ENCODE results near the gene TSPAN9. TPM values are rescaled to one million over a fixed set of nuclear protein-coding genes. Genes with fewer than 3 reads are reported as not detected.
A peak's percentile ranks its signal among the peaks of the same experiment; 100 is the strongest.

Gene TSPAN9
- total RNA-seq, 1 donor from 2014 or later: 20.5 TPM

DNA sequence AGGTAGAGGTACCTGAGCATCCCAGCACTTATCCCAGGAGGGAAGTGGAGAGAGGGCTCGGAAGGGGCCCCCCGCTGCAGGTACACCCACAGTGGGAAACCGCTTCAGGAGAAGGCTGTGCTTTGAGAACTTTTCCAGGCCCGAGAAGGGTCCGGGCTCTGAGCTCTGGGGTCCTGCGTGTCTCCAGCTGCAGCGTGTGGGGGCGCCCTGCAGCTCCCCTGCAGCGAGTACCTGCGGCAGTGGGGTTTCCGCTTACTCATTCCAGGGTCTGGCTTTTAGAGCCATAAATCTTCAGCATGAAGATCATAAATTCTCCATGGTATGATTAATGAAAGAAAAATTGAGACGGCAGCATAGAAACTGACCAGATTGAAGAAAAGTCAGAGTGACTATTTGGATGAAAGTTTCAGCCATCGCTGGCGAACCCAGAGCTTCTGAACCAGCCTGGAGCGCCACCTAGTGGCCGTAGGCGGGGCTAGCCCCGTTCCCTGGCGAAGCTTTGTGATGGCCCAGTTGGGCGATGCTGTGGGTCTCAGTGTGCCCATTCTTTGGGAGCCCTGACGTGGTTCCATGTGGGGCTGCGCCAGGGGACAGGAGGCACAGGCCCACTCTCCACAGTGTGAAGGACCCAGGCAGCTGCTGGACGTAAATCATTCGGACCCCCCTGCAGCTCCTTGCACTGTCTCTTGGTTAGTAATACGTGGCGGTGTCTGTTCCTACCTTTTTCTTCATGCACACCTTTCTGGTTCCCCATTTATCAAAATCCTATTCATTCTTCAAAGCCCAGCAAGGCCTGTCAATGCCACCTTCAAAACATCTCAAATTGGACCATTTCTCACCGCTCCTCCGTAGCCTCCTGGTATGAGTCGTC, 198.2 kb downstream of the TSPAN9 start:
- no peak overlapping the region for H3K4me3 ChIP-seq (ENCODE audit: low read depth, low read length)
- no peak for DNase-seq (ENCODE audit: low read depth)
- TF ChIP-seq, protein P1, sequence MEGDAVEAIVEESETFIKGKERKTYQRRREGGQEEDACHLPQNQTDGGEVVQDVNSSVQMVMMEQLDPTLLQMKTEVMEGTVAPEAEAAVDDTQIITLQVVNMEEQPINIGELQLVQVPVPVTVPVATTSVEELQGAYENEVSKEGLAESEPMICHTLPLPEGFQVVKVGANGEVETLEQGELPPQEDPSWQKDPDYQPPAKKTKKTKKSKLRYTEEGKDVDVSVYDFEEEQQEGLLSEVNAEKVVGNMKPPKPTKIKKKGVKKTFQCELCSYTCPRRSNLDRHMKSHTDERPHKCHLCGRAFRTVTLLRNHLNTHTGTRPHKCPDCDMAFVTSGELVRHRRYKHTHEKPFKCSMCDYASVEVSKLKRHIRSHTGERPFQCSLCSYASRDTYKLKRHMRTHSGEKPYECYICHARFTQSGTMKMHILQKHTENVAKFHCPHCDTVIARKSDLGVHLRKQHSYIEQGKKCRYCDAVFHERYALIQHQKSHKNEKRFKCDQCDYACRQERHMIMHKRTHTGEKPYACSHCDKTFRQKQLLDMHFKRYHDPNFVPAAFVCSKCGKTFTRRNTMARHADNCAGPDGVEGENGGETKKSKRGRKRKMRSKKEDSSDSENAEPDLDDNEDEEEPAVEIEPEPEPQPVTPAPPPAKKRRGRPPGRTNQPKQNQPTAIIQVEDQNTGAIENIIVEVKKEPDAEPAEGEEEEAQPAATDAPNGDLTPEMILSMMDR (conservative IDR thresholded peaks at IDR 0.05; ENCODE audit: low read depth, low read length): peak; percentile 95

DNA sequence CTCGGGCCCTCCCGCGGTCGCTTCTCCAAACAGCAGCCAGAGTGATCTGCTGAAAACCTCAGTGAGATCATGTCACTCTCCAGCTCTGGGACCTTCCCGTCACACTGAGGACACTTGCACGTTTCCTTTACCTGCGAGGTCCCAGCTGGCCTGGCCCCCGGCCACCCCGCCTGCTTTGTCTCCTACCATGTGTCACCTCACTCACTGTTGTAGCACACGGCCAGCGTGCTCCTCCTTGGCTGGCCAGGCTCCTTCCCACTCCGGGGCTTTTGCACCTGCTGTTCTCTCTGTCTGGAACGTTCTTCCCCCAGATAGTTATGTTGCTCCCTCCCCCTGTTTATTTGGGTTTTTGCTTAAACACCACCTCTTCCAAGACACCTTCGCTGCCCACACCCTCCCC, 199.0 kb downstream of the TSPAN9 start:
- TF ChIP-seq, protein P1 (conservative IDR thresholded peaks at IDR 0.05; ENCODE audit: low read depth, low read length): no peak
- DNase-seq (ENCODE audit: low read depth): no peak

DNA sequence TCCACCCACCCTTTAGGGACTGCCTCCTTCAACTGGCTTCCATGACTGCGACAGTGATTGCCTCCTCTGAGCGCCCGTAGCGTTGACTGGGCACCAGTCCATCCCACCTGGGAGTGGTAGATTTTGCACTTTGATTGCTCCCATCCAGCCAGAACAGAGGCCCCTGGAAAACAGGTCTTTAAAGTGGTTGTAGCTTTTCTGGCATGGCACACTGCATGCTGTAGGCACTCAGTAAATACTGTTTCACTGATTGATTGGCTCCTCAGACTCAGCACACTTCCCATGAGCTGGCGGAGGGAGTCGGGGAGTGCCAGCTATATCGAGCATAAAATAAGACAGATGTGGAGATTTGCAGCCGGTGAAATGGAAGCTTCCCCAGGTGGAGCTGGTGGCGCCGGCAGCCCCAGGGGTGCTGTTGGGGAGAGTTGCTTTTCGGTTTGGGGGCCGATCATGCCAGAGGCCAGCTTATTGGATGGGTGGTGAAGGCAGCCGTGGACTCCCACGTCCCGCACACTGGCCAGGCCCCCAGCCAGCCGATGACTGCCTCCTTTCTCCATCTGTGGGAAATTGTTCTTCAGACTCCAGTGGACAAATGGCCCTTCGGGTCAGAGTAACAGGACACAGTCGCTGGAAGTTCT, 200.2 kb downstream of the TSPAN9 start:
- DNase-seq (ENCODE audit: low read depth): no peak
- TF ChIP-seq, protein P1 (conservative IDR thresholded peaks at IDR 0.05; ENCODE audit: low read depth, low read length): no peak
- no peak overlapping the region for H3K4me3 ChIP-seq (ENCODE audit: low read depth, low read length)

More for the DNA sequence above, 199.0 kb downstream of the TSPAN9 start:
- H3K4me3 ChIP-seq (ENCODE audit: low read depth, low read length): no peak overlapping the region

DNA sequence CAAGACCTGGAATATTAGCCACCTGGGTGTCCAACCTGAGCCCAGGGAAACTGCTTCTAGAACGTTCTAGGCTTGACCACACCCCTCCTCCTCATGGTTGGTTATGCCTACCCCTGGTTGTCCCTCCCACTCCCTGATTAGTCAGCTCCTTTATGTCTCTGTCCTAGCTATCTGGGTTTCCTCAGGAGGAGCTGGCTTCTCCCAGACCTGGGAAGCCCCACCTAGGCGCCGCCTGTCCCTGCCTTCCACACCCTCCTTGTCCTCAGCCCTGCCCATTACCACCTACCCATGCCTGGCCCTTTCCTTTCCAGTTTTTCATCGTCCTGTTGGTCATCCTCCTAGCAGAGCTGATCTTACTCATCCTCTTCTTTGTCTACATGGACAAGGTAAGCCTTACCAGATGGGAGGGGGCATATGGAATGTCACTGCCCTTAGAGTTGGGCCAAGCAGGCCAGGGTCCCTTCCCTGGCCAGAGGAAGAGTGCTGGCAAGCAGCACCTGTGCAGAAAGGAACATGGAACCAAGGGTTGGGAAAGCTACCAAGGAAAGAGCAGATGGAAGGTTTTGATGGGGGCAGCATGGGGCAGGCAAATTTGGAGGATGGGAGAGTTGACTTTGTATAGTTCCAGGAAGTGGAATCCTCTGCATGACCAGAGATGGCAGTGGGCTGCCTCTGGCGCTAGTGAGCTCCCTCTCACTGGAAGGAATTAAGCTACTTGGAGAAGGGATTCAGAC, 201.7 kb downstream of the TSPAN9 start:
- TF ChIP-seq, protein P1 (conservative IDR thresholded peaks at IDR 0.05; ENCODE audit: low read depth, low read length): no peak
- no peak for DNase-seq (ENCODE audit: low read depth)
- H3K4me3 ChIP-seq (ENCODE audit: low read depth, low read length): no peak overlapping the region

DNA sequence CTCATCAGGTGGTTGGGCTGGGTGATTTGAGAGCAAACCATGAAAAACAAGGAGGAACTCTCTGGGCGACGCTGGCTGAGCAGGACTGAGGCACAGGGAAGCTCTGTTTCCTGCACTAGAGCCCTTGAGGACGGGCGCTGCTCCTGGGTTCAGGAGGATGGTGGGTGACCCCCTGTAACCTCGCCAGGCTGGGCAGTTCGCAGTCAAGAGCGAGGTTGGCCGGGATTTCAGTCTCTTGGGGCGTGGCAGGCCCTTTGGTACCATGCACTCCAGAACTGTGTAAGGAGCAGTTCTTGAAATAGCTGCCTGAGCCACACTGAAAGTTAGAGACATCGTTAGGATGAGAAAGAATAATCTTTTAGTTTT, 202.2 kb downstream of the TSPAN9 start:
- no peak overlapping the region for H3K4me3 ChIP-seq (ENCODE audit: low read depth, low read length)
- DNase-seq (ENCODE audit: low read depth): no peak
- TF ChIP-seq, protein P1 (conservative IDR thresholded peaks at IDR 0.05; ENCODE audit: low read depth, low read length): no peak

DNA sequence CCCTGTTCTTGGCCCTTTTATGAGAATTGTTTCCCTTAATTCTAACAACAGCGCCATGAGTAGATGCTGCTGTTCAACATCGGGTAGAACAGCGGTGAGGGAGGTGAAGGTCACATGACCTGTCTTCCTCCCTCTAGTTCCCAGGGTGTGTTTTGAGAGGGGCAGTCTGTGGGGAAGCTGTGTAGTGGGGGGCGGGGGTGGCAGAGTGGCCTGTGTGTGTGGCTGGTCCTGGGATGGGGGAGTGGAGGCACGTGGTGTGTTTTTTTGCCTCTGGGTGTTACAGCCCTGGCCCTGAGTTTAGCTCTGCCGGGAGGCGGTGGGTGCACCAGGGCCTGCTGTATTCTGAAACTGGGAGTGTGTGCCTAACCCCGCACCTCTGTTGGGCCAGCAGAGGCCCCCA, 202.7 kb downstream of the TSPAN9 start:
- no peak for DNase-seq (ENCODE audit: low read depth)
- no peak overlapping the region for H3K4me3 ChIP-seq (ENCODE audit: low read depth, low read length)
- TF ChIP-seq, protein P1 (conservative IDR thresholded peaks at IDR 0.05; ENCODE audit: low read depth, low read length): no peak
